ENCODE data around the gene CALCOCO2. TPM values are rescaled to one million over a fixed set of nuclear protein-coding genes. Genes with fewer than 3 reads are reported as not detected.

CALCOCO2 gene
- total RNA-seq, 1 donor from 2014 or later, result 34.9 TPM

- intact Hi-C loops (cut with DNase I), result no loop called here
- no peaks in the 10 kb centered on the region for H3K27me3 ChIP-seq
- TF ChIP-seq CTCF (IDR thresholded peaks at IDR 0.05), result no peak
- no peak overlapping the region for H3K27ac ChIP-seq
- no peaks in the 10 kb centered on the region for H3K36me3 ChIP-seq
- H3K4me1 ChIP-seq, result no peaks in the 10 kb centered on the region
- H3K9me3 ChIP-seq, result no peaks in the 10 kb centered on the region
- H3K4me3 ChIP-seq, result no peak overlapping the region
- no peak for DNase-seq (ENCODE audit: low spot score in 2 of 2)
Measured at GRCh38 chr17:48873209-48873608, 42.4 kb downstream of the CALCOCO2 start.

- no peaks in the 10 kb centered on the region for H3K9me3 ChIP-seq
- H3K4me3 ChIP-seq, result no peak overlapping the region
- H3K36me3 ChIP-seq, result no peaks in the 10 kb centered on the region
- no peak for TF ChIP-seq CTCF (IDR thresholded peaks at IDR 0.05)
- no peak for DNase-seq (ENCODE audit: low spot score in 2 of 2)
- no peaks in the 10 kb centered on the region for H3K27me3 ChIP-seq
- intact Hi-C loops (cut with DNase I), result no loop called here
- H3K27ac ChIP-seq, result no peak overlapping the region
- no peaks in the 10 kb centered on the region for H3K4me1 ChIP-seq
Measured at GRCh38 chr17:48873696-48874443, 43.0 kb downstream of the CALCOCO2 start.

DNA sequence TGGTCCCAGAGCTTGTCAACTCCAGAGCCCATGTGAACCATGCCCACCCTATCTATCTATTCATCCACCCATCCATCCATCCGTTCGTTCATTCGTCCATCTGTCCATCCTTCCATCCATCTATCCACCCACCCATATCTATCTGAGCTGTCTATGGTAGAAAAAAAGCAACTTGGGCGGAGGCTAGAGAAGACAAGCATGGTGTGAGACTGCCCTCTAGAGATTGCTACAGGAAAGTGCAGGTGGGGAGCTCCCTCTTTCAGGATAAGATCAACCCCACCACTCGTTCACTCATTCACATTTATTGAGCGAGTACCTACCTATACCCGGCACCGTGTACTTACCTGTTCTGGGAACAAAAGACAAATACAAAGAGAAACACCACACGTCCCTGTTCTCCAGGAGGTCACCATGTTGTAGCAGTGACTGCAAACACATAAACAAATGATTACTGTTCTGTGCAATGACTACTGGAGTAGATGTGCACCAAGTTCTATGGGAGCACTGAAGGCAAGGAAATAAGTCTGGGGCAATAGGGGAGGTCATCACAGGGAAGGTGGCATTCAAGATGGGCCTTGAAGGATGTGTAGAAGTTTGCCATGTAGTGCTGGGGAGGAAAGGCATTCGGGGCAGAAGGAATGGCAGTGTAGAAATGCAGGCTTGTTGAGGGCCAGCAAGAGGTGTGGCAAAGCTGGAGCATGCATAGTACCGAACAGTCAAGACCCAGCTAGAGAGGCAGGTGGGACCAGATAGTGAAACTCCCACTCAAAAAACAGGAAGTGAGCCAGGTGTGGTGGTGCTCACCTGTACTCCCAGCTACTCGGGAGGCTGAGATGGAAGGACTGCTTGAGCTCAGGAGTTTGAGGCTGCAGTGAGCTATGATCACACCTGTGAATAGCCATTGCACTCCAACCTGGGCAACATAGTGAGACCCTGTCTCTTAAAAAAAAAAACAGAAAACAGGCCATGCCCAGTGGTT lies 48.4 kb downstream of the CALCOCO2 start:
- H3K36me3 ChIP-seq, result no peaks in the 10 kb centered on the region
- H3K27me3 ChIP-seq, result no peaks in the 10 kb centered on the region
- H3K27ac ChIP-seq, result no peak overlapping the region
- no peak for DNase-seq (ENCODE audit: low spot score in 2 of 2)
- TF ChIP-seq CTCF (IDR thresholded peaks at IDR 0.05), result peak; percentile 90 to 92 (median 92)
- no peaks in the 10 kb centered on the region for H3K9me3 ChIP-seq
- no peaks in the 10 kb centered on the region for H3K4me1 ChIP-seq
- intact Hi-C loops (cut with DNase I), result loop anchor here (1.0 to 2.0 kb wide), 3 partner anchors 64 to 154 kb away; no protein-coding TSS in a partner anchor
- no peak overlapping the region for H3K4me3 ChIP-seq

DNA sequence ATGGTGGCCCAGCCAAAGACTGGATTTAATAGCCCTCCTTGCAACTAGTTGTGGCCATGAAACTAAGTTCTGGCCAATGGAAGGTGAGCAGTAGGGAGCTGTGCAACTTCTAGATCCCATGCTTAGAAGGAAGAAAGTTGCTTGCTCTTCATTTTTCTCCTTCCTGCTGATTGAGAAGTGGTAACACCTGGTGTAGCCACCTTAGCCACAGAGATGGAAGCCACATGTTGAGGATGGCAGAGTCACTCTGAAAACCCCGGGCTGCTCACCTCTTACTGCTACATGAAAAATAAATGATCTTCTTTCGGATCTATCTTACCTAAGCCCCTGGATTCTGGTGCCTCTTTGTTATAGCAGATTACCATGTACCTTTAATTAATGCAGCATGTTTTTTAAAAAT lies 51.4 kb downstream of the CALCOCO2 start:
- H3K27ac ChIP-seq, result no peak overlapping the region
- H3K9me3 ChIP-seq, result no peaks in the 10 kb centered on the region
- no peak for DNase-seq (ENCODE audit: low spot score in 2 of 2)
- H3K4me1 ChIP-seq, result peaks cover 0 to 5% of the 10 kb centered on the region in 2 donors
- intact Hi-C loops (cut with DNase I), result loop anchor here (5.0 kb wide), 1 partner anchor 210 kb away; no protein-coding TSS in a partner anchor
- no peaks in the 10 kb centered on the region for H3K27me3 ChIP-seq
- TF ChIP-seq CTCF (IDR thresholded peaks at IDR 0.05), result no peak
- no peak overlapping the region for H3K4me3 ChIP-seq
- no peaks in the 10 kb centered on the region for H3K36me3 ChIP-seq

DNA sequence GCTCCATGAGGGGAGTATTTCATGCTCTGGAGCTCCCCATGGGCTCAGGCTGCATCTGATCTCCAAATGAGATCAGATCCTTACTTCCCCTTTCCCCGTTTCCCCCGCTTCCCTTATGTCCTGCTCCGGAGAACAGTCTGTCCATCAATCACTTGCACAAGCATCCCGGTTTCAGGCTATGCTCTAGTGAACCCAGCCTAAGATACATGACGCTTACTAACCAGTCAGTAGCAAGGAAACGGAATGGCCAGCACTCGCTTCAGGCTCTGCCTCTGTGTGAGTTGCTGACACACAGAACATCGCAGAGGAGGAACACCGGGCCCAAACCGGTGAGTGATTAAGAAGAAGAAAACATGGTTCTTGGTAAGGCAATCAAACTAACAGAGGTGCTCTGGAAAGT lies 52.3 kb downstream of the CALCOCO2 start:
- Histone ChIP-seq H3K4me1 (peaks cover 0 to 5% of the 10 kb centered on the region in 2 donors), H3K9me3 (no peaks in the 10 kb centered on the region), H3K36me3 (no peaks in the 10 kb centered on the region), H3K27me3 (no peaks in the 10 kb centered on the region), H3K27ac (no peak overlapping the region), H3K4me3 (no peak overlapping the region)
- DNase-seq (ENCODE audit: low spot score in 2 of 2), result no peak
- no peak for TF ChIP-seq CTCF (IDR thresholded peaks at IDR 0.05)
- intact Hi-C loops (cut with DNase I), result loop anchor here (5.0 kb wide), 1 partner anchor 211 kb away; no protein-coding TSS in a partner anchor

Measured in ascending aorta (tissue), 2 donors.